Colon (tissue), 2 donors: ENCODE data around the gene SEL1L3.
"Not testable (repeated sequence)": the region's sequence is repeated elsewhere in the genome, so short reads cannot be mapped to it uniquely, and the experiment has no call there.

Experiments
- FAIRE-seq: peaks from 2 replicates; lab custom pipeline; 2012; peaks lifted over from hg19 to GRCh38; lab: Jason Lieb, UNC
- donor health status: control.
- donor health status: control.

SEL1L3 gene

GRCh38 chr4:25862411-25863346 lies at the start of gene SEL1L3:
Gene SEL1L3 (minus strand): TSS chr4:25862988. CDS start chr4:25862836, 152 bp downstream.
- FAIRE-seq, result no peak

- no peak for FAIRE-seq
These were observed 48.6 kb upstream of the SEL1L3 start for GRCh38 chr4:25911356-25911755.

- FAIRE-seq, result no peak
These were observed 45.7 kb upstream of the SEL1L3 start for GRCh38 chr4:25908491-25908901.

GRCh38 chr4:25906113-25906512 lies 43.3 kb upstream of the SEL1L3 start:
- not testable (repeated sequence) for FAIRE-seq

- no peak for FAIRE-seq
These were observed 42.6 kb upstream of the SEL1L3 start for GRCh38 chr4:25905371-25905770.

DNA sequence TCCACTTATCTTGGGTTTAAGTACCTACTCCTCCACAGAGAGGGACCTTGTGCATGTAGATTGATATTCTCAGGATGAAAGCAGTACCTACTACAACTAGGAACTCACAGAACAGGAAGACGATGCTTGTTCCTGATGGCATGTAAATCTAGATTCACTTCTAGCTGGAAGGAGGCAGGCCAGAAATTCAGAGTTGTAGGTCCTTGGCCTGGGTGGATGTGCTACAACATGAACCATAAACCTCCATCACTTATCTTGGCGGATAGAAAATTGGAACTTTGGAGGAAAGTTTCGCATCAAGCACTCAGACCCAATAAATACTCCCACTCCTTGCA lies 41.9 kb upstream of the SEL1L3 start:
- FAIRE-seq, result no peak

DNA sequence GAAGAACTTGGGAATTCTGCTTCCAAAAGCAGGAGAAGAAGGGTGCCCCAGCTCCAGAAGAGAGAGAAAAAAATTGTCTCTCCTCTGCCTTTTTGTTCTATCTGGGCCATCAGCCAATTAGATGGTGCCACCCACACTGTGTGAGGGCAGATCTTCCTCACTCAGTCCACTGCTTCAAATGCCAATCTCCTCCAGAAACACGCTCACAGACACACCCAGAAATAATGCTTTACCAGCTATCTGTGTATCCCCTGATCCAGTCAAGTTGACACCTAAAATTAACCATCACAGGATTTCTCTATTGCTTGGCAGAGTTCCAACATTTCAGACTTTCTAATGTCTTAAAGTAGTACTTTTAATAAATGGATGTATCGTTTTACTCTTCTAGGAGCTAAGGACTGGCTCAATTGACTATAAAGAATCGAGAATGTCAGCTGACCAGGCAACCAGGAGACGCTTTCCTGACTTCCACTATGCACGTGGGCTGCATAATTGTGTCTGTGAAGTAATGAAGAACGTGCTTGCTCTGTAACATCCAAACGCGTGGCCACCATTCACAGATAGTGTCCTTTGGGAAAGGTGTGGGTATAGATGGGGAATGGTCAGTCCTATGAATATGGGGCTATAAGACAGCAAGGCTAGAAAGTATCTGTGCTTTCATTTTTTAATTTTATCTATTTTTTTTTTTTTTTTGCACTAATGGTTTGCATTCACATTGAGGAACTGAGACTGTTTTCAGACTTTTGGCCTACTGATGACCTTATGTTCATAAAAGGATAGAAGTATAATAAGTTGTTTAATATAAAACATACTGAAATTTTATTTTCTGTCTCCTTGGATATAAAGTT lies 41.3 kb upstream of the SEL1L3 start:
- FAIRE-seq, result no peak

DNA sequence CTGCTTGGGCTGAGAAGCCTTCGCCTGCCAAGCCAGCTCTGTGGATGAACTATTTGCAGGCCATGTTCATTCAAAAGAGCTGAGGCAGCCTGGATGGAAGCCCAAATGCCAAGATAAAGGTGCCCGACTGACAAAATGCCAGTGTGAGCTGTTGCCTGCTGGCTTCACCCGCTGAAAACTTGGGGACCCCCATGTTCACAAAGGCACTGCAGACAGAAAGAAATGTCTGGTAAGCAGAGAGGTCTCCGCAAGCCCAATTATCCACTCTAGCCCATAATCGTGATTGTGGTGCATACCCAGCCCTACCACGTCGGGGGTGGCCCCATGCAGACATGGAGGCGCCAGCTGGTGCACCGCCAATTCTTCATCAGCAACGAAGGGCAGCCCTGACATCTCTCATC lies 38.2 kb upstream of the SEL1L3 start:
- FAIRE-seq, result no peak

DNA sequence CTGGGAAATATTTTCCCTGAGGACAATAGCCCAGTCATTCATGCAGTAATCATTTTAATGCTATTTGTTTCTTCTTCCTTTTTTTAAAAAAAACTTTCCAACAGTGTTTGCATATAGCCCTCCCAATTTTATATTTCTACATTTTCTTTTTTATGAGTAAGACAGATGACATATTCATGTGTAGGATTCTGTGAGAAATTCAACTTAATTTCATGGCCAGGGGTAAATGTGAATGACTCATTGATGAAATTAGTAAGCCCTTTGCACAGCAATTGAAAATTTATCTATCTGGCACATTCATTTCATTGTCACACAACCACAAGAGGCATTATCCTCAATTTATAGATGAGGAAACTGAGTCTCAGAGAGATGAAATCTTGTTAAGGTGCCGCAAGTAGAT lies 37.5 kb upstream of the SEL1L3 start:
- FAIRE-seq, result no peak

DNA sequence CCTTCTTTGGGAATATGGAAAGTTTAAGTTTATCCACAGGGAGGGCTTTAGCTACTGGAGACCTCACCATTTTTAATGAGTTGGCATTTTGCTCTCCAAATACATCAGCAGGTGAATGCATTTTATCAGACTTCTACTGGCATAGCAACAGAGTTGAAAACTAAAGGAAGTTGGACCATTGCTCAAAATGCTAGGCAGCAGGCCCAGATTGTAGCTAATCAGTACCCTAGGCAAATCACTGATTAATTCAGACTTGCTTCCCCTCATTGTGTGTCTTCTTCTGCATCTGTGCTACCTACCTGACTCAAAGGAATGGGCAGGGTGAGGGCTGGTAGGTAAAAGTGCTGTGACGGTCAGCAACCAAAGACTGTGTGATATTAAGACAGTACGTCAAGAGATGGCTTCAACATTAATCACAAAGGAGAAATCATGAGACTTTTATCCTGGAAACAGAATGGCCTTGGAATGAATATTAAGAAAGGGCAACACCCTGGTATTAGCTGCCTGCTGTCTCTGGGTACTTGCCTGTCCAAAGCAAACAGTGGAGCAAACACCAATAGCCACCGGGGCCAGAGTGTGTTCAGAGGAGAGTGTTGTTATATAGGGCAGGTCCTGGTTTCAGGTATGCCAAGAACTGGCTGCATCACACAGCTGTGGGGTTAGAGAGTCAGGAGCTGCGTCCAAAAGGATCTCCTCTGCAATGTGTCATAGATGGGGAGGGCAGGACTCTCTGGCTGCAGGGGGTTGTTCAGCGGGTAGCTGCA lies 34.2 kb upstream of the SEL1L3 start:
- no peak for FAIRE-seq

GRCh38 chr4:25892796-25893195 lies 30.0 kb upstream of the SEL1L3 start:
- FAIRE-seq, result no peak

GRCh38 chr4:25890571-25891485 lies 28.0 kb upstream of the SEL1L3 start:
- no peak for FAIRE-seq

GRCh38 chr4:25889589-25890503 lies 27.1 kb upstream of the SEL1L3 start:
- FAIRE-seq, result no peak

GRCh38 chr4:25888781-25889180 lies 26.0 kb upstream of the SEL1L3 start:
- FAIRE-seq, result no peak

- FAIRE-seq, result no peak
These were observed 21.4 kb upstream of the SEL1L3 start for GRCh38 chr4:25884031-25884782.

DNA sequence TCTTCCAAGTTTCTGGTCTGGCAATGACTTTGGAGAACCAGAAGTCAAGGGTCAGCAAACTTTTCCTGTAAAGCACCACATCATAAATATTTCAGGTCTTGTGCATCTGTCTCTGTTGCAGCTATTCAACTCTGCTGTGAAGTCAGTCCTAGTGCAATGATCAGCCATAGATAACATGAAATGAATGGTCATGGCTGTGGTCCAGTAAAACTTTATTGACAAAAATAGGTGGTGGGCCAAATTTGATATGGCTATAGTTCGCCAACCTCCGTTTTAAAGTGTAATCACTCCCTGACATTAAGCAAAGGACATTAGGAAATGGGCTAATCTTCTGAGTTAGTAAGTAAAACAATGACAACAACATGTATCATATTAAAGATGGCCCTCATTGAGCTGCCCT lies 20.8 kb upstream of the SEL1L3 start:
- no peak for FAIRE-seq

DNA sequence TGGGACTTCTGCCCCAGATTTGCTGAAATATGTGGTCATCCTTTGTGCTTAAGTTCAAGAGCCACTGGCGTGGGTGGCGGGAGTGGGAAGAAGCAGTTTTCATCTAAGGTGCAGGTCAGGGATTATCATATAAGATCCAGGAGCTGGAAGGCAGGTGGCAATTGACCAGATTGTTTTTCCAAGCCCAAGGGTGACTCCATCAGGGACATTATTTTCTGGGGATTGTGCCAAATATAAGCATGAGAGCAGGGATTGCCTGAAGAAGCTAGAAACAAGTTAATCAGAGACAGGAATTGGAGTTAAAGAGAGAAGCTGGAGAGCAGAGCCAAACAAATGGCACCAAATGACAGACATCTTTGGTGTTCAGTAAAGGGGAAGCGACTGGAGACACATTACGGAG lies 19.4 kb upstream of the SEL1L3 start:
- no peak for FAIRE-seq

DNA sequence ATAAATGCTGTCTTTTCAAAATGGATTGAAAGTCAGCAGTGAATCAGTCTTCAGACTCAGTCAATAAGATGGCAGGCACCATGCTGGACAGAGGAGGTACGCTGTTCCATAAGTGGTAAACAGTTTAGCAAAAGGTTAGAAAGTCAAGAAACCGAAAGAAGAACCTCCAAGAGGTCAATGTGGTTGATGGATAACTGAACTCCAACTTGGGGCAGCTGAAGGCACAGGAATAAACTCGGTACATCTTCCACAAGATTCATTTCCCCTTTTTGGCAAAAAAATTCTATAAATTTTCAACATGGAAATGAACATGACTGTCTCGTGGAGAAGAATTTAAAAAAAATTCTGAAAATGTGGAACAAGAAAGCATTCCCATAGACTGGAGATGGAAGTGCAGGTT lies 18.4 kb upstream of the SEL1L3 start:
- FAIRE-seq, result no peak

DNA sequence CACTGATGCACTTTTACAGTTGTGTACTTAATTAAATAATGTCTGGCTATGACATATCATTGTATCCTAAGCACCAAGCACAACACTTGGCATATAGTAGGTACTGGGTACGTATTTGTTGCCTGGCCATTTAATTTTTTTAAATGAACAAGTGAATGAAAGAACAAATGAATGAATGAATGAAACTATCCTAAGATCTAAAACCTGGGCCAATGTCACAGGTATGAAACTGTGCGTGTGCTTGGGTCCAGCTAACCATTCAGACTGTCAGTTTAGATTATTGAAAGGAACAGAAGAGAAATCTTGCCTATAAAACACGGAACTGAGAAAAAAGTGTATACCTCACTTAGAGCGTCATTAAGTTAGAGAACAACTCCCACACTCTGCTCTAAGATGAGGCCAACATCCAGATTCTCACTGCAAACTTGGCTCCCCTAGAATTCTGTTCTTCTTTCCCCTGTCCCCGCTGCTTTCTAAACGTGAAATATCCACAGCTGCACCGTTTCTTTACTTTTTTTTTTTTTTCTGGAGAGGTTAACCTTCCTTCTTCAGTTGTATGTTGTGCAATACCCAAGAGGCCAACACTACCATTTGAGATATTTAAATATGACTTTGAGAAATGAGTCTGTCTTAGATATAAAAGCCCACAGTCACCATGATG lies 17.3 kb upstream of the SEL1L3 start:
- FAIRE-seq, result no peak
